ENCODE results near the gene GBP4.

DNA sequence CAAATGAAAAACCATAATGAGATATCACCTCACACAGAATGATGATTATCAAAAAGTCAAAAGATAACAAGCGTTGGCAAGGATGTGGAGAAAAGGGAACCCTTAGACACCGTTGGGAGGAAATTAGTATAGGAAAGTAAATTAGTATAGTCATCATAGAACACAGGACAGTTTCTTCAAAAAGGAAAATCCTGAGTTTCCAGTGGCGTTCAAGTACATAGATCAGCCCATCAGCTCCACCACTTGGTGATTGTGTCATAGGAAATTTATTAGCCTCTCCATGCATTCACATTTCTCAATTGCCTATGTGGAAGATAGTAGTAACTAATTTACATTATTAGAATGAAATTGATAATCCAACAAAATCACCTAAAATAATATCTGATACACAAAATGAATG is 52.0 kb downstream of the GBP4 start:
- no peak for TF ChIP-seq POLR2AphosphoS5 (IDR thresholded peaks at IDR 0.05; ENCODE audit: low read depth, low read length)
- TF ChIP-seq POLR2A (IDR thresholded peaks at IDR 0.05; ENCODE audit: low read depth, low read length) = no peak

All from GM12892 (cell line).